Lower lobe of right lung (tissue), 2 donors: ENCODE data around the gene NRG2. TPM values are rescaled to one million over a fixed set of nuclear protein-coding genes. Genes with fewer than 3 reads are reported as not detected.

Experiments
- ATAC-seq, 2 donors: fragments of 200-7000 bp; cut with Tn5 transposase; one replicate each; pipeline ENCODE4 v1.9.1; 2020 to 2022; ENCODE audit warnings: mild to moderate bottlenecking in 2 of 2, moderate library complexity in 2 of 2
- DNase-seq: peaks from one replicate; pipeline ENCODE4 v3.0.0-alpha.2; 2020
- H3K27ac ChIP-seq: fragments of 200-600 bp; one replicate; pipeline ENCODE4 v1.8.0; 2022
- H3K27me3 ChIP-seq: fragments of 200-600 bp; one replicate; pipeline ENCODE4 v1.8.0; 2022; ENCODE audit warnings: low read depth
- H3K36me3 ChIP-seq: fragments of 200-600 bp; one replicate; pipeline ENCODE4 v1.8.0; 2022; ENCODE audit warnings: mild to moderate bottlenecking
- H3K4me1 ChIP-seq: fragments of 200-600 bp; one replicate; pipeline ENCODE4 v1.8.0; 2022
- H3K4me3 ChIP-seq: fragments of 200-600 bp; one replicate; pipeline ENCODE4 v1.8.0; 2022; ENCODE audit warnings: mild to moderate bottlenecking
- H3K9me3 ChIP-seq: fragments of 200-600 bp; one replicate; pipeline ENCODE4 v1.8.0; 2022
- CTCF ChIP-seq: fragments of 200-600 bp; IDR thresholded peaks from one replicate; pipeline ENCODE4 v1.8.0; 2022; ENCODE audit warnings: antibody characterized with exemption, mild to moderate bottlenecking
- intact Hi-C: fragments of 100-400 bp; cut with DNase I; formaldehyde crosslinking; loops from one replicate; pipeline ENCODE4 v1.11.0; 2022
- total RNA-seq: library from RNA; stranded (reverse); fragmentation: NEBNext Ultra II Directional; extraction: Animal tissue kit (Norgen Biotek cat#: 25700); gene quantifications from one replicate; pipeline ENCODE4 v1.2.1, GENCODE V29; 2021
- donor health status: DM: no; HTN: yes; CAD: no; lungs with severe emphysema.

Gene NRG2
- total RNA-seq, 1 donor from 2014 or later, result 1.6 TPM

GRCh38 chr5:139930406-139930805 is 112.7 kb downstream of the NRG2 start:
- intact Hi-C loops, result no loop called here
- no peak overlapping the region for H3K4me3 ChIP-seq
- no peaks in the 10 kb centered on the region for H3K9me3 ChIP-seq
- no peaks in the 10 kb centered on the region for H3K4me1 ChIP-seq
- no peak overlapping the region for H3K27ac ChIP-seq
- H3K36me3 ChIP-seq, result no peaks in the 10 kb centered on the region
- H3K27me3 ChIP-seq, result no peaks in the 10 kb centered on the region
- ATAC-seq (no peak), DNase-seq (no peak)
- no peak for TF ChIP-seq CTCF

DNA sequence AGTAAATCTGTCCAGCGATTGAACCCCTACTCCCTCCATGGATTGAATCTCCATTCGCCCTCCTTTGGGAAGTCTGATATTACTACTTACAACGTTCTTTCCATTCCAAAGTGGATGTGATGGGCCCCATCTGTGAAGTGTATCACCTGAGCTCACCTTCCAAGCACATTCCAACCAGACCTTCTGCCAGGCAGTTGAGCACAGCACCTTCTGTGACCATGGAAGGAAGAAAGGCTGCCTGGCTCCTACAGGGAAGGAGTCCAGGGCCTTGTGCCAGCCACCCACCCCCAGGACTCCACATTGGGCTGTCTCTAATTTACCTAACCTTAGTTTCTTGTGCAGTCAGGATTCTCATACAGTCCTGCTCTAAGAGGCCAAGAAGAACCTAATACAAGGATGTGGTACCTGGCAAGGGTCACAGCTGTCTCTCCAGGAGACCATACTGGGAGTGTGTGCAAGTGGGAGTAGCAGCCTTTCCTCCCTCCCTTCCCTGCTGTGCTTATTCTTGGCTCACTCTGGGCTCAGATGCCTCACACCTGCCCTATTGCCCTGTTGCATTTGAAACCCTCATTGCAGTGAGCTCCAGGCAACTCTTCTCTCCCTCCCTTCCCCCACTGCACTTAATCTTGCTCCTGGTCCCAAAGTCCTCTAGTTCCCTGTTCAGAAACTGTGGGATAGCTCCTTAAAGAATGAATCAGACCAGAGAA is 116.1 kb downstream of the NRG2 start:
- ATAC-seq (no peak), DNase-seq (no peak)
- H3K36me3 ChIP-seq, result no peaks in the 10 kb centered on the region
- intact Hi-C loops, result no loop called here
- no peaks in the 10 kb centered on the region for H3K27me3 ChIP-seq
- H3K9me3 ChIP-seq, result no peaks in the 10 kb centered on the region
- H3K4me3 ChIP-seq, result no peak overlapping the region
- no peak for TF ChIP-seq CTCF
- no peak overlapping the region for H3K27ac ChIP-seq
- no peaks in the 10 kb centered on the region for H3K4me1 ChIP-seq

DNA sequence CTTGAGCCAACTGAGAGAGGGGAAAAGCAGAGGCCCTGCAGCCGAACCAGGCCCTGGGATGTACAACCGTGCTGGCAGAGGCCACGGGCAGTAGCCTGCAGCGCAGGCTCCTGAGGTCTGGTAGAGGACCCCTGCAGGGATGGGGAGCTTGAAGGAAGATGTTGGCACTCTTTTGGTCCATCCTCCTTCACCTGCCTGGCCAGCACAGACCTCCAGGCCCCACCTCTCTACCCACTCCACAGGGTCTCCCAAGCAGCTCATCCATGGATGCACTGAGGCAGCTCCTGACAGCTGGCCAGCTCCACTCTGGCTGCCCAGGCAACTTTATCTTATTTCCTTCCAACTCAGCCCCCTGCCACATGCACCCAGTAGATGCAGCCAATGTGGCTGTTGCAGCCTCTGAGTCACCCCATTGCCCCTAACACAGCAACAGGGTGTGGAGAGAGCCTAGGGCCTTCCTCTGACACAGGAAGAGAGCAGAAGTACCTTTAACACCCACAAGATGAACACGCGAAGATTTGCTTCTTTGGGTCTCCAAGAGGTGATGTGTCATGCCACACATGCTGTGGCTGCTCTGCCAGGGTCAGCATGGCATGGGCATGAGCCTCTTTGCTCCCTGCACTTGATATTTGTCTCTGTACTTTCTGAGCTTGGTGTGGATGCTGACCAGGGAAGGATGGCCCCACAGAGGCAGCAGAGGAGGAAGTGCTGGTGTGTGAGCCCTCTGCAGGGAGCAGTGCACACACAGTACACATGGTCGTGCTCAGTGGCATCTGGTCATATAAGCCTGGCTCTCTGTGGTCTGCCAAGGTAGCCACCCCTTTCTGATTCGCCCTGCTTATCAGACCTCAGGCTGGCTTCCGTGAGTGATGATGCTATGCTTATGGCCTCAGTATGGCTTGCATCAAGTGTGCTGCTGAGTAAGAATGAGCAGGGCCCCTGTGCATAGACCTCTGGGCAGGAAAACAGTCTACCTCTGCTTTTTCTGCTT is 117.2 kb downstream of the NRG2 start:
- intact Hi-C loops, result no loop called here
- Histone ChIP-seq H3K27me3 (no peaks in the 10 kb centered on the region), H3K4me1 (no peaks in the 10 kb centered on the region), H3K4me3 (no peak overlapping the region), H3K27ac (no peak overlapping the region), H3K36me3 (no peaks in the 10 kb centered on the region), H3K9me3 (no peaks in the 10 kb centered on the region)
- no peak for TF ChIP-seq CTCF
- ATAC-seq (peak; percentile 47 to 58), DNase-seq (no peak)

- intact Hi-C loops, result no loop called here
- Histone ChIP-seq H3K4me1 (no peaks in the 10 kb centered on the region), H3K27me3 (no peaks in the 10 kb centered on the region), H3K4me3 (no peak overlapping the region), H3K27ac (no peak overlapping the region), H3K9me3 (no peaks in the 10 kb centered on the region), H3K36me3 (no peaks in the 10 kb centered on the region)
- TF ChIP-seq CTCF, result no peak
- ATAC-seq (no peak), DNase-seq (no peak)
These were observed 117.9 kb downstream of the NRG2 start for GRCh38 chr5:139925216-139925562.

GRCh38 chr5:139924294-139925215 is 118.5 kb downstream of the NRG2 start:
- H3K9me3 ChIP-seq, result no peaks in the 10 kb centered on the region
- intact Hi-C loops, result no loop called here
- DNase-seq (no peak), ATAC-seq (no peak)
- no peak for TF ChIP-seq CTCF
- H3K4me1 ChIP-seq, result no peaks in the 10 kb centered on the region
- no peak overlapping the region for H3K27ac ChIP-seq
- no peaks in the 10 kb centered on the region for H3K36me3 ChIP-seq
- no peaks in the 10 kb centered on the region for H3K27me3 ChIP-seq
- no peak overlapping the region for H3K4me3 ChIP-seq
